Liver (tissue), 9 donors: Measurements from ENCODE around the gene GRXCR2. TPM values are rescaled to one million over a fixed set of nuclear protein-coding genes. Genes with fewer than 3 reads are reported as not detected.

Source experiments
- DNase-seq: peaks from one replicate; pipeline ENCODE4 v3.0.0-alpha.2; 2017; ENCODE audit warnings: low spot score
- H3K27ac ChIP-seq, 2 donors: one replicate each; pipeline ENCODE4 v1.7.0; 2013; ENCODE audit warnings: inconsistent platforms in 2 of 2, low read length in 2 of 2, control low read depth in 1 of 2, low read depth in 1 of 2, mild to moderate bottlenecking in 1 of 2
- H3K27me3 ChIP-seq, 4 donors: one replicate each; pipeline versions ENCODE4 v1.6.1 to v1.7.0; 2013; ENCODE audit warnings: low read length in 3 of 4, inconsistent platforms in 1 of 4, mild to moderate bottlenecking in 1 of 4, moderate library complexity in 1 of 4; ENCODE audit not compliant: control insufficient read depth in 4 of 4, insufficient read depth in 4 of 4
- H3K36me3 ChIP-seq, 4 donors: one replicate each; pipeline versions ENCODE4 v1.6.1 to v1.7.0; 2013; ENCODE audit warnings: low read length in 3 of 4, mild to moderate bottlenecking in 3 of 4, low read depth in 1 of 4, moderate library complexity in 1 of 4; ENCODE audit not compliant: control insufficient read depth in 4 of 4, insufficient read depth in 3 of 4
- H3K4me1 ChIP-seq, 4 donors: one replicate each; pipeline versions ENCODE4 v1.6.1 to v1.7.0; 2013; ENCODE audit warnings: low read length in 3 of 4, mild to moderate bottlenecking in 3 of 4, moderate library complexity in 1 of 4; ENCODE audit not compliant: control insufficient read depth in 4 of 4, insufficient read depth in 4 of 4
- H3K4me3 ChIP-seq, 3 donors: one replicate each; pipeline versions ENCODE4 v1.6.1 to v1.7.0; 2013; ENCODE audit warnings: low read length in 3 of 3, control low read depth in 1 of 3, low read depth in 1 of 3, mild to moderate bottlenecking in 1 of 3
- H3K9ac ChIP-seq, 2 donors: one replicate each; pipeline ENCODE4 v1.7.0; 2013; ENCODE audit warnings: low read length in 2 of 2, mild to moderate bottlenecking in 2 of 2, moderate library complexity in 2 of 2, control low read depth in 1 of 2, low read depth in 1 of 2
- H3K9me3 ChIP-seq, 4 donors: one replicate each; pipeline versions ENCODE4 v1.6.1 to v1.7.0; 2013; ENCODE audit warnings: low read length in 3 of 4; ENCODE audit not compliant: control insufficient read depth in 4 of 4
- EGR1 ChIP-seq, 2 donors: IDR thresholded peaks; 2 replicates each; pipeline ENCODE4 v1.6.1; 2016 to 2018; ENCODE audit warnings: antibody characterized with exemption in 2 of 2, low read depth in 2 of 2
- FOXA1 ChIP-seq: IDR thresholded peaks from 2 replicates; pipeline ENCODE4 v1.6.1; 2016; ENCODE audit warnings: antibody characterized with exemption
- FOXA2 ChIP-seq: IDR thresholded peaks from 2 replicates; pipeline ENCODE4 v1.6.1; 2016; ENCODE audit warnings: antibody characterized with exemption
- GABPA ChIP-seq, 2 donors: IDR thresholded peaks in 1 of 2; conservative IDR thresholded peaks in 1 of 2; 2 replicates each; pipeline ENCODE4 v1.6.1; 2016; ENCODE audit warnings: antibody characterized with exemption in 2 of 2, mild to moderate bottlenecking in 1 of 2, moderate library complexity in 1 of 2
- HNF4A ChIP-seq, 2 donors: conservative IDR thresholded peaks; 2 replicates each; pipeline ENCODE4 v1.6.1; 2016; ENCODE audit warnings: antibody characterized with exemption in 2 of 2, mild to moderate bottlenecking in 2 of 2
- HNF4G ChIP-seq: IDR thresholded peaks from 2 replicates; pipeline ENCODE4 v1.6.1; 2016; ENCODE audit warnings: antibody characterized with exemption
- JUND ChIP-seq, 2 donors: IDR thresholded peaks; 2 replicates each; pipeline ENCODE4 v1.6.1; 2016; ENCODE audit warnings: antibody characterized with exemption in 2 of 2
- NR2F2 ChIP-seq: IDR thresholded peaks from 2 replicates; pipeline ENCODE4 v1.6.1; 2016; ENCODE audit warnings: antibody characterized with exemption
- RAD21 ChIP-seq, 2 donors: IDR thresholded peaks; 2 replicates each; pipeline ENCODE4 v1.6.1; 2016; ENCODE audit warnings: antibody characterized with exemption in 2 of 2, mild to moderate bottlenecking in 2 of 2
- RXRA ChIP-seq, 2 donors: IDR thresholded peaks; 2 replicates each; pipeline ENCODE4 v1.6.1; 2017 to 2018; ENCODE audit warnings: antibody characterized with exemption in 2 of 2, mild to moderate bottlenecking in 1 of 2
- SP1 ChIP-seq: IDR thresholded peaks from 2 replicates; pipeline ENCODE4 v1.6.1; 2018; ENCODE audit warnings: antibody characterized with exemption, mild to moderate bottlenecking
- TAF1 ChIP-seq: conservative IDR thresholded peaks from 2 replicates; pipeline ENCODE4 v1.6.1; 2016; ENCODE audit warnings: antibody characterized with exemption, mild to moderate bottlenecking
- YY1 ChIP-seq: IDR thresholded peaks from 2 replicates; pipeline ENCODE4 v1.6.1; 2016; ENCODE audit warnings: antibody characterized with exemption, mild to moderate bottlenecking
- WGBS: extraction: QIAGEN DNeasy Blood & Tissue Kit; methylation state at CpG from one replicate; pipeline ENCODE4 v1.1.7; 2013; 5-methylcytosine and 5-hydroxymethylcytosine counted together
- polyA plus RNA-seq, 2 donors: library from polyadenylated mRNA; stranded (reverse) in 1 of 2; unstranded in 1 of 2; fragments of 200-250 nt in 1 of 2; fragments of >200 nt in 1 of 2; fragmentation: Nextera tagmentation in 1 of 2; extraction: Ambion mirVana in 1 of 2; gene quantifications; one replicate each; pipeline versions ENCODE4 v1.2.1 to v1.2.3, GENCODE V29; 2013 to 2015
- total RNA-seq, 2 donors: library from RNA; depleted of rRNA; stranded (reverse); fragments of >200 nt; gene quantifications; one replicate each; pipeline ENCODE4 v1.2.3, GENCODE V29; 2014
- TF ChIP-seq, protein P1 (sequence below): IDR thresholded peaks from 2 replicates; pipeline ENCODE4 v1.6.1; 2016; ENCODE audit warnings: antibody characterized with exemption
- TF ChIP-seq, protein P2 (sequence below): IDR thresholded peaks from 2 replicates; pipeline ENCODE4 v1.6.1; 2016; ENCODE audit warnings: antibody characterized with exemption
- TF ChIP-seq, protein P3 (sequence below): IDR thresholded peaks from 2 replicates; pipeline ENCODE4 v1.6.1; 2016; ENCODE audit warnings: antibody characterized with exemption
- TF ChIP-seq, protein P4 (sequence below): IDR thresholded peaks from 2 replicates; pipeline ENCODE4 v1.6.1; 2016; ENCODE audit warnings: antibody characterized with exemption, mild to moderate bottlenecking
- TF ChIP-seq, protein P5 (sequence below): fragments of 150-350 bp; IDR thresholded peaks from 2 replicates; pipeline ENCODE4 v1.5.1; 2017; ENCODE audit warnings: improper control_type of control experiment, low read depth, low read length; ENCODE audit not compliant: missing input control
- donor health status: healthy.
- donor health status: healthy.
- donor health status: healthy.
- donor health status: healthy.
- donor health status: healthy.

The GRXCR2 gene
- total and polyA plus RNA-seq, 4 donors, result not detected

DNA sequence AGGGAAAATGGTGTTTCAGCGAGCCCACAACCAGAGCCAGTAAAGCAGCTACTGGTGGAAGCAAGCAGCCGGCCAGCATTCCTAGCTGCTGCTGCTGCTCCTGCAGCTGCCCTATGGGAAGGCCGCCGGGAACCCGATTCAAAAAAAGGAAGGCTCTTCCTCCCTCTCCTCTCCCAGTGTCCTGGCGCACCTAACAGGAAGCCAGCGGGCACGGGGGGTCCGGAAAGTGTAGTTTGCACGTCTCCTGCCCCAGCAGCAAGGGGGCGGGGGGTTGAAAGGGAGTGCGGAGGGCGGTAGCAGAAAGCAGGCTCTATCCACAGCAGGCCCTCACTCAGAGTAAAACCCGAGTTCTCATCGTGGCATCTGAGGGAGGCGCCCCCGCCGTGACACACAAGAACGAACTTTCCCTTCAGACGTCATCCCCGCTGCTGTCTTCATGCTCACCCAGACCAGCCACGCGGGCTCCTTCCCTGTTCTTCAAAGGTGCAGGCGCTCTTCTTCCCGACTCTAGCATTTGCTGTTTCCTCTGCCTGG lies 16.5 kb downstream of the GRXCR2 start:
- Histone ChIP-seq H3K27ac (no peak overlapping the region), H3K4me1 (no peaks in the 10 kb centered on the region), H3K9me3 (no peaks in the 10 kb centered on the region), H3K4me3 (peak overlapping the region in 1 of 3 donors; percentile 24), H3K9ac (no peak overlapping the region), H3K36me3 (no peaks in the 10 kb centered on the region), H3K27me3 (no peaks in the 10 kb centered on the region)
- TF ChIP-seq, protein P1, sequence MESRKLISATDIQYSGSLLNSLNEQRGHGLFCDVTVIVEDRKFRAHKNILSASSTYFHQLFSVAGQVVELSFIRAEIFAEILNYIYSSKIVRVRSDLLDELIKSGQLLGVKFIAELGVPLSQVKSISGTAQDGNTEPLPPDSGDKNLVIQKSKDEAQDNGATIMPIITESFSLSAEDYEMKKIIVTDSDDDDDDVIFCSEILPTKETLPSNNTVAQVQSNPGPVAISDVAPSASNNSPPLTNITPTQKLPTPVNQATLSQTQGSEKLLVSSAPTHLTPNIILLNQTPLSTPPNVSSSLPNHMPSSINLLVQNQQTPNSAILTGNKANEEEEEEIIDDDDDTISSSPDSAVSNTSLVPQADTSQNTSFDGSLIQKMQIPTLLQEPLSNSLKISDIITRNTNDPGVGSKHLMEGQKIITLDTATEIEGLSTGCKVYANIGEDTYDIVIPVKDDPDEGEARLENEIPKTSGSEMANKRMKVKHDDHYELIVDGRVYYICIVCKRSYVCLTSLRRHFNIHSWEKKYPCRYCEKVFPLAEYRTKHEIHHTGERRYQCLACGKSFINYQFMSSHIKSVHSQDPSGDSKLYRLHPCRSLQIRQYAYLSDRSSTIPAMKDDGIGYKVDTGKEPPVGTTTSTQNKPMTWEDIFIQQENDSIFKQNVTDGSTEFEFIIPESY, result no peak
- TF ChIP-seq, protein P2, sequence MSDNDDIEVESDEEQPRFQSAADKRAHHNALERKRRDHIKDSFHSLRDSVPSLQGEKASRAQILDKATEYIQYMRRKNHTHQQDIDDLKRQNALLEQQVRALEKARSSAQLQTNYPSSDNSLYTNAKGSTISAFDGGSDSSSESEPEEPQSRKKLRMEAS, result no peak
- TF ChIP-seq FOXA1, result no peak
- no peak for TF ChIP-seq SP1
- TF ChIP-seq, protein P3, sequence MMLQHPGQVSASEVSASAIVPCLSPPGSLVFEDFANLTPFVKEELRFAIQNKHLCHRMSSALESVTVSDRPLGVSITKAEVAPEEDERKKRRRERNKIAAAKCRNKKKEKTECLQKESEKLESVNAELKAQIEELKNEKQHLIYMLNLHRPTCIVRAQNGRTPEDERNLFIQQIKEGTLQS, result no peak
- no peak for TF ChIP-seq RAD21 (IDR thresholded peaks at IDR 0.05)
- TF ChIP-seq TAF1, result no peak
- no peak for TF ChIP-seq YY1
- no peak for TF ChIP-seq EGR1 (IDR thresholded peaks at IDR 0.05; ENCODE audit: low read depth in 2 of 2)
- no peak for TF ChIP-seq GABPA (IDR thresholded peaks at IDR 0.05 in 1 of 2, conservative IDR thresholded peaks at IDR 0.05 in 1 of 2)
- TF ChIP-seq JUND (IDR thresholded peaks at IDR 0.05), result no peak
- no peak for TF ChIP-seq FOXA2
- no peak for TF ChIP-seq NR2F2
- TF ChIP-seq HNF4G, result no peak
- no peak for TF ChIP-seq HNF4A (conservative IDR thresholded peaks at IDR 0.05)
- TF ChIP-seq RXRA (IDR thresholded peaks at IDR 0.05), result no peak
- 29% methylated on average over 25 of the region's 25 CpGs for WGBS
- peak; percentile 62 for DNase-seq

DNA sequence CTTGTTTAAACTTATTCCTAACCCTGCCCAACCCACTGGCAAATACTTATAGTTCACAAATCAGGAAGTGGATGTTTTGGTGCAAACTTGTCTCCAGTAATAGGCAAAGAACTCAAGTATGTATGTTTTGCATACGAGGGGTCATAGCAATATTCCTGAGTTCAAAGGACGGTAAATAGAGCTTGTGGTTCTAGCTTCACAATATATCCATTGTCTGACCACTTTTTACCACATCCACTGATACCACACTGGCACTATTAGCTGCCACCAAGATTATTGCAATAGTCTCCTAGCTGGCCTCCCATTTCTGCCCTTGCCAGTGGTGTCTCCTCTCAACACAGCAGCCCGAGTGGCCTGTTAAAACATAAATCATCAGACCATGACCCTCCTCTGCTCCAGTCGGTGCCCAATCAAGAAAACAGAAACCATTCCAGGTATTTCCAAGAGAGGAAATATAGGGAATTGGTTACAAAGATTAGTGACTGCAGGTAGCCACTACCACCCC lies 17.0 kb downstream of the GRXCR2 start:
- no peaks in the 10 kb centered on the region for H3K27me3 ChIP-seq
- no peaks in the 10 kb centered on the region for H3K9me3 ChIP-seq
- H3K4me3 ChIP-seq, result no peak overlapping the region
- H3K9ac ChIP-seq, result no peak overlapping the region
- WGBS, result 70% methylated on average over 4 of the region's 4 CpGs
- H3K36me3 ChIP-seq, result no peaks in the 10 kb centered on the region
- no peak for TF ChIP-seq YY1
- no peak for TF ChIP-seq TAF1
- TF ChIP-seq SP1, result no peak
- TF ChIP-seq RAD21 (IDR thresholded peaks at IDR 0.05), result no peak
- no peak for TF ChIP-seq JUND (IDR thresholded peaks at IDR 0.05)
- TF ChIP-seq, protein P3, result no peak
- TF ChIP-seq, protein P1, result no peak
- no peak for TF ChIP-seq GABPA (IDR thresholded peaks at IDR 0.05 in 1 of 2, conservative IDR thresholded peaks at IDR 0.05 in 1 of 2)
- TF ChIP-seq, protein P2, result no peak
- no peak for TF ChIP-seq FOXA1
- TF ChIP-seq, protein P4, sequence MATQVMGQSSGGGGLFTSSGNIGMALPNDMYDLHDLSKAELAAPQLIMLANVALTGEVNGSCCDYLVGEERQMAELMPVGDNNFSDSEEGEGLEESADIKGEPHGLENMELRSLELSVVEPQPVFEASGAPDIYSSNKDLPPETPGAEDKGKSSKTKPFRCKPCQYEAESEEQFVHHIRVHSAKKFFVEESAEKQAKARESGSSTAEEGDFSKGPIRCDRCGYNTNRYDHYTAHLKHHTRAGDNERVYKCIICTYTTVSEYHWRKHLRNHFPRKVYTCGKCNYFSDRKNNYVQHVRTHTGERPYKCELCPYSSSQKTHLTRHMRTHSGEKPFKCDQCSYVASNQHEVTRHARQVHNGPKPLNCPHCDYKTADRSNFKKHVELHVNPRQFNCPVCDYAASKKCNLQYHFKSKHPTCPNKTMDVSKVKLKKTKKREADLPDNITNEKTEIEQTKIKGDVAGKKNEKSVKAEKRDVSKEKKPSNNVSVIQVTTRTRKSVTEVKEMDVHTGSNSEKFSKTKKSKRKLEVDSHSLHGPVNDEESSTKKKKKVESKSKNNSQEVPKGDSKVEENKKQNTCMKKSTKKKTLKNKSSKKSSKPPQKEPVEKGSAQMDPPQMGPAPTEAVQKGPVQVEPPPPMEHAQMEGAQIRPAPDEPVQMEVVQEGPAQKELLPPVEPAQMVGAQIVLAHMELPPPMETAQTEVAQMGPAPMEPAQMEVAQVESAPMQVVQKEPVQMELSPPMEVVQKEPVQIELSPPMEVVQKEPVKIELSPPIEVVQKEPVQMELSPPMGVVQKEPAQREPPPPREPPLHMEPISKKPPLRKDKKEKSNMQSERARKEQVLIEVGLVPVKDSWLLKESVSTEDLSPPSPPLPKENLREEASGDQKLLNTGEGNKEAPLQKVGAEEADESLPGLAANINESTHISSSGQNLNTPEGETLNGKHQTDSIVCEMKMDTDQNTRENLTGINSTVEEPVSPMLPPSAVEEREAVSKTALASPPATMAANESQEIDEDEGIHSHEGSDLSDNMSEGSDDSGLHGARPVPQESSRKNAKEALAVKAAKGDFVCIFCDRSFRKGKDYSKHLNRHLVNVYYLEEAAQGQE, result no peak
- TF ChIP-seq RXRA (IDR thresholded peaks at IDR 0.05), result no peak
- TF ChIP-seq EGR1 (IDR thresholded peaks at IDR 0.05; ENCODE audit: low read depth in 2 of 2), result no peak
- TF ChIP-seq HNF4G, result no peak
- TF ChIP-seq, protein P5, sequence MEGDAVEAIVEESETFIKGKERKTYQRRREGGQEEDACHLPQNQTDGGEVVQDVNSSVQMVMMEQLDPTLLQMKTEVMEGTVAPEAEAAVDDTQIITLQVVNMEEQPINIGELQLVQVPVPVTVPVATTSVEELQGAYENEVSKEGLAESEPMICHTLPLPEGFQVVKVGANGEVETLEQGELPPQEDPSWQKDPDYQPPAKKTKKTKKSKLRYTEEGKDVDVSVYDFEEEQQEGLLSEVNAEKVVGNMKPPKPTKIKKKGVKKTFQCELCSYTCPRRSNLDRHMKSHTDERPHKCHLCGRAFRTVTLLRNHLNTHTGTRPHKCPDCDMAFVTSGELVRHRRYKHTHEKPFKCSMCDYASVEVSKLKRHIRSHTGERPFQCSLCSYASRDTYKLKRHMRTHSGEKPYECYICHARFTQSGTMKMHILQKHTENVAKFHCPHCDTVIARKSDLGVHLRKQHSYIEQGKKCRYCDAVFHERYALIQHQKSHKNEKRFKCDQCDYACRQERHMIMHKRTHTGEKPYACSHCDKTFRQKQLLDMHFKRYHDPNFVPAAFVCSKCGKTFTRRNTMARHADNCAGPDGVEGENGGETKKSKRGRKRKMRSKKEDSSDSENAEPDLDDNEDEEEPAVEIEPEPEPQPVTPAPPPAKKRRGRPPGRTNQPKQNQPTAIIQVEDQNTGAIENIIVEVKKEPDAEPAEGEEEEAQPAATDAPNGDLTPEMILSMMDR, result no peak
- no peak overlapping the region for H3K27ac ChIP-seq
- no peaks in the 10 kb centered on the region for H3K4me1 ChIP-seq
- DNase-seq, result no peak
